HepG2 (cell line): ENCODE results near the gene GH2. TPM values are rescaled to one million over a fixed set of nuclear protein-coding genes. Genes with fewer than 3 reads are reported as not detected.
A peak's percentile ranks its signal among the peaks of the same experiment; 100 is the strongest.

ENCODE experiments used
- AKNA ChIP-seq: sonication (generic); formaldehyde crosslinking; IDR thresholded peaks from 2 replicates; pipeline ENCODE4 v1.4.0; 2020; ENCODE audit warnings: missing genetic modification reagents, borderline replicate concordance
- ELF4 ChIP-seq: sonication (generic); formaldehyde crosslinking; IDR thresholded peaks from 2 replicates; pipeline ENCODE4 v1.5.0; 2020; ENCODE audit warnings: missing genetic modification reagents, mild to moderate bottlenecking, moderate library complexity, borderline replicate concordance
- GPN1 ChIP-seq: sonication (generic); formaldehyde crosslinking; IDR thresholded peaks from 2 replicates; pipeline ENCODE4 v1.5.1; 2020; ENCODE audit warnings: missing genetic modification reagents, borderline replicate concordance
- HBP1 ChIP-seq: IDR thresholded peaks from 2 replicates; pipeline ENCODE4 v1.6.1; 2016; ENCODE audit warnings: low read depth, control low read depth
- NR1H2 ChIP-seq: sonication (generic); formaldehyde crosslinking; IDR thresholded peaks from 2 replicates; pipeline ENCODE4 v1.8.1; 2022; ENCODE audit warnings: low read depth, missing genetic modification reagents, borderline replicate concordance
- PCBP1 ChIP-seq: fragments of 200-400 bp; formaldehyde crosslinking; IDR thresholded peaks from 2 replicates; pipeline ENCODE4 v1.6.1; 2017; ENCODE audit warnings: mild to moderate bottlenecking, low read depth, low read length, borderline replicate concordance
- PRDM10 ChIP-seq: sonication (generic); formaldehyde crosslinking; IDR thresholded peaks from 2 replicates; pipeline ENCODE4 v1.4.0; 2020; ENCODE audit warnings: low read depth, missing genetic modification reagents
- RFXAP ChIP-seq: sonication (generic); formaldehyde crosslinking; IDR thresholded peaks from 2 replicates; pipeline ENCODE4 v1.4.0; 2020; ENCODE audit warnings: missing genetic modification reagents, borderline replicate concordance
- THAP9 ChIP-seq: sonication (generic); formaldehyde crosslinking; IDR thresholded peaks from 2 replicates; pipeline ENCODE4; 2020; ENCODE audit warnings: missing genetic modification reagents, mild to moderate bottlenecking, borderline replicate concordance
- YY1 ChIP-seq: IDR thresholded peaks from 2 replicates; pipeline ENCODE4 v1.6.1; 2011; ENCODE audit warnings: low read length, low read depth, moderate library complexity, mild to moderate bottlenecking; ENCODE audit not compliant: insufficient read depth, insufficient replicate concordance
- ZBTB42 ChIP-seq: sonication (generic); formaldehyde crosslinking; IDR thresholded peaks from 2 replicates; pipeline ENCODE4 v1.5.0; 2020; ENCODE audit warnings: mild to moderate bottlenecking, missing genetic modification reagents
- ZFP1 ChIP-seq: IDR thresholded peaks from 2 replicates; pipeline ENCODE4 v1.6.1; 2016
- ZFYVE20 ChIP-seq: sonication (generic); formaldehyde crosslinking; IDR thresholded peaks from 2 replicates; pipeline ENCODE4 v1.8.0; 2023; ENCODE audit warnings: low read depth, mild to moderate bottlenecking, moderate library complexity, missing genetic modification reagents, borderline replicate concordance
- ZSCAN22 ChIP-seq: sonication (generic); formaldehyde crosslinking; IDR thresholded peaks from 2 replicates; pipeline ENCODE4 v1.4.0; 2020; ENCODE audit warnings: mild to moderate bottlenecking, missing genetic modification reagents
- polyA plus RNA-seq, 8 experiments: library from polyadenylated mRNA; depleted of rRNA in 3 of 8; stranded (reverse) in 7 of 8; unstranded in 1 of 8; fragments of >200 nt; fragmentation: Illumina TruSeq in 4 of 8; extraction: Trizol in 4 of 8; gene quantifications; 2 replicates each; pipeline versions ENCODE4 v1.2.1 to v1.2.3, GENCODE V29; 2011 to 2016; ENCODE audit warnings: low read depth in 4 of 8, missing spikeins in 1 of 8, mixed read lengths in 1 of 8; ENCODE audit not compliant: insufficient read depth in 1 of 8
- total RNA-seq, 5 experiments: library from RNA; depleted of rRNA; stranded (reverse); fragments of >200 nt; fragmentation: Illumina TruSeq; extraction: Trizol; gene quantifications; 2 replicates each; pipeline ENCODE4 v1.2.3, GENCODE V29; 2016; ENCODE audit warnings: low read depth in 1 of 5

GH2 gene
- total and polyA plus RNA-seq, 2 of the 13 experiments (the other 11 are each of a cell fraction or from before 2014, with no cell fraction given) = not detected

GRCh38 chr17:63842540-63843386, 39.0 kb downstream of the GH2 start, which contains the start of gene SMARCD2 (continued):
- TF ChIP-seq THAP9 (CRISPR knock-in tag) (no peak; the same call in 1 of the 2 replicates), YY1 (peak; percentile 94), NR1H2 (CRISPR knock-in tag) (peak; percentile 91; the same call in 1 of the 2 replicates), HBP1 (CRISPR knock-in tag) (peak; percentile 57), PCBP1 (peak; percentile 92; the same call in 1 of the 2 replicates), PRDM10 (CRISPR knock-in tag) (peak; percentile 61; the same call in 1 of the 2 replicates), ZFP1 (CRISPR knock-in tag) (peak; percentile 89), AKNA (CRISPR knock-in tag) (peak; percentile 88; the same call in 1 of the 2 replicates), RFXAP (peak; percentile 94), ZSCAN22 (CRISPR knock-in tag) (no peak; the same call in 1 of the 2 replicates), GPN1 (CRISPR knock-in tag) (no peak), ELF4 (CRISPR knock-in tag) (peak; percentile 89; the same call in 1 of the 2 replicates), ZFYVE20 (CRISPR knock-in tag) (peak; percentile 88; the same call in 1 of the 2 replicates), ZBTB42 (CRISPR knock-in tag) (0 out of 2 replicates have a peak, but pooled peaks have one; percentile 56)
